Esophagus muscularis mucosa (tissue), 4 donors: Measurements from ENCODE around the gene IFIT2. TPM values are rescaled to one million over a fixed set of nuclear protein-coding genes. Genes with fewer than 3 reads are reported as not detected.
"Not testable (repeated sequence)": the region's sequence is repeated elsewhere in the genome, so short reads cannot be mapped to it uniquely, and the experiment has no call there.

Experiments used
- DNase-seq: peaks from one replicate; pipeline ENCODE4 v3.0.0-alpha.2; 2017; ENCODE audit errors: extremely low spot score
- H3K27ac ChIP-seq, 4 donors: fragments of 200-600 bp; sonication (generic); replicated peaks in 1 of 4; 1 replicate in 3 of 4; 2 replicates in 1 of 4; pipeline ENCODE4 v1.5.1; 2016 to 2019; ENCODE audit warnings: mild to moderate bottlenecking in 1 of 4
- H3K27me3 ChIP-seq, 4 donors: fragments of 200-600 bp; sonication (generic); one replicate each; pipeline versions ENCODE4 v1.5.1 to v1.6.0; 2016 to 2019
- H3K36me3 ChIP-seq, 4 donors: fragments of 200-600 bp; sonication (generic); one replicate each; pipeline ENCODE4 v1.5.1; 2016 to 2019
- H3K4me1 ChIP-seq, 4 donors: fragments of 200-600 bp; sonication (generic); one replicate each; pipeline ENCODE4 v1.5.1; 2016 to 2019
- H3K4me3 ChIP-seq, 4 donors: fragments of 200-600 bp; sonication (generic); 1 replicate in 2 of 4; 2 replicates in 2 of 4; pipeline ENCODE4 v1.5.1; 2016 to 2019; ENCODE audit warnings: mild to moderate bottlenecking in 4 of 4, moderate library complexity in 1 of 4
- H3K9me3 ChIP-seq, 4 donors: fragments of 200-600 bp; sonication (generic); 1 replicate in 3 of 4; 2 replicates in 1 of 4; pipeline ENCODE4 v1.5.1; 2016 to 2019
- EP300 ChIP-seq: sonication (generic); formaldehyde crosslinking; IDR thresholded peaks from one replicate; pipeline ENCODE4 v1.6.1; 2017; ENCODE audit warnings: antibody characterized with exemption
- POLR2A ChIP-seq: fragments of 450-650 bp; IDR thresholded peaks from one replicate; pipeline ENCODE4 v1.6.1; 2017; ENCODE audit warnings: antibody characterized with exemption, moderate library complexity, mild to moderate bottlenecking, low read depth
- POLR2AphosphoS5 ChIP-seq, 2 donors: sonication (generic); formaldehyde crosslinking; IDR thresholded peaks; one replicate each; pipeline ENCODE4 v1.6.1; 2017; ENCODE audit warnings: antibody characterized with exemption in 2 of 2
- WGBS: methylation state at CpG from one replicate; pipeline ENCODE4 v1.1.5; 2018; 5-methylcytosine and 5-hydroxymethylcytosine counted together
- intact Hi-C: fragments of 100-400 bp; cut with DNase I; formaldehyde crosslinking; loops from one replicate; pipeline ENCODE4 v1.15.1; 2023
- total RNA-seq, 4 donors: library from RNA; depleted of rRNA; stranded (reverse); fragments of >200 nt; gene quantifications; one replicate each; pipeline versions ENCODE4 v1.1.0 to v1.2.1, GENCODE V29; 2016
- TF ChIP-seq, protein P1 (sequence below), 3 experiments: fragments of 200-600 bp in 2 of 3; fragments of 450-650 bp in 1 of 3; sonication (generic) in 2 of 3; IDR thresholded peaks; one replicate each; pipeline ENCODE4 v1.5.1; 2017 to 2019; ENCODE audit warnings: antibody characterized with exemption in 3 of 3, mild to moderate bottlenecking in 2 of 3, moderate library complexity in 1 of 3

The IFIT2 gene
- total RNA-seq, 4 donors from 2014 or later: 2.2 to 5.0 (median 3.3) TPM

GRCh38 chr10:89347701-89348457 is 46.0 kb downstream of the IFIT2 start:
- Histone ChIP-seq H3K27me3 (no peaks in the 10 kb centered on the region), H3K36me3 (no peaks in the 10 kb centered on the region), H3K4me1 (peaks cover 39 to 58% (median 47%) of the 10 kb centered on the region in 4 donors), H3K27ac (peak overlapping the region; percentile 25 to 48 (median 42)), H3K4me3 (no peak overlapping the region), H3K9me3 (no peaks in the 10 kb centered on the region)
- no peak for DNase-seq
- TF ChIP-seq POLR2A (no peak), POLR2AphosphoS5 (IDR thresholded peaks at IDR 0.05) (no peak), EP300 (no peak)
- TF ChIP-seq, protein P1, sequence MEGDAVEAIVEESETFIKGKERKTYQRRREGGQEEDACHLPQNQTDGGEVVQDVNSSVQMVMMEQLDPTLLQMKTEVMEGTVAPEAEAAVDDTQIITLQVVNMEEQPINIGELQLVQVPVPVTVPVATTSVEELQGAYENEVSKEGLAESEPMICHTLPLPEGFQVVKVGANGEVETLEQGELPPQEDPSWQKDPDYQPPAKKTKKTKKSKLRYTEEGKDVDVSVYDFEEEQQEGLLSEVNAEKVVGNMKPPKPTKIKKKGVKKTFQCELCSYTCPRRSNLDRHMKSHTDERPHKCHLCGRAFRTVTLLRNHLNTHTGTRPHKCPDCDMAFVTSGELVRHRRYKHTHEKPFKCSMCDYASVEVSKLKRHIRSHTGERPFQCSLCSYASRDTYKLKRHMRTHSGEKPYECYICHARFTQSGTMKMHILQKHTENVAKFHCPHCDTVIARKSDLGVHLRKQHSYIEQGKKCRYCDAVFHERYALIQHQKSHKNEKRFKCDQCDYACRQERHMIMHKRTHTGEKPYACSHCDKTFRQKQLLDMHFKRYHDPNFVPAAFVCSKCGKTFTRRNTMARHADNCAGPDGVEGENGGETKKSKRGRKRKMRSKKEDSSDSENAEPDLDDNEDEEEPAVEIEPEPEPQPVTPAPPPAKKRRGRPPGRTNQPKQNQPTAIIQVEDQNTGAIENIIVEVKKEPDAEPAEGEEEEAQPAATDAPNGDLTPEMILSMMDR (IDR thresholded peaks at IDR 0.05): no peak
- 75% methylated on average over 7 of the region's 7 CpGs for WGBS
- intact Hi-C loops: no loop called here

DNA sequence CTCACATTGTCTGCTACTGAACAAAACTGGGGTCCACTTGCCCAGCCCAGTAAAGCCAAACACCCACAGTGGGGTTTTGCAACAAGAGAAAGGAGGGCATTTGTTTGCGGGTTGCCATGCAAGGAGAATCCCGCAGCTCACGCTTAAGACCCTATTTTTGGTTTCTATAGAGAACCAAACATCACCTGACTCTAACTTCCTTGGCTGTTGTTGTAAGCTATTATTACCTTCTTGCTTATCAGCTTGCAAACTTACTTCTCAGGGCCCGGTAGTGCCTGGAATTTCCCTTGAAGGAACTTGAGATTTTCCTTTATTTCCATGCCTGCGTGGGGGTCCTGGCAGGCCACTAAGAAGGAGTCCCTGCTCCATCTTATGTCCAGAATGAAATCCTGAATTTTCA is 46.6 kb downstream of the IFIT2 start:
- Histone ChIP-seq H3K4me3 (no peak overlapping the region), H3K27me3 (no peaks in the 10 kb centered on the region), H3K4me1 (peaks cover 33 to 53% (median 44%) of the 10 kb centered on the region in 4 donors), H3K27ac (peak overlapping the region in 2 of 4 donors; percentile 6 to 43), H3K9me3 (no peaks in the 10 kb centered on the region), H3K36me3 (no peaks in the 10 kb centered on the region)
- TF ChIP-seq POLR2A (no peak), POLR2AphosphoS5 (IDR thresholded peaks at IDR 0.05) (no peak), EP300 (no peak)
- TF ChIP-seq, protein P1 (IDR thresholded peaks at IDR 0.05): no peak
- 90% methylated on average over 5 of the region's 5 CpGs for WGBS
- intact Hi-C loops: no loop called here
- no peak for DNase-seq

DNA sequence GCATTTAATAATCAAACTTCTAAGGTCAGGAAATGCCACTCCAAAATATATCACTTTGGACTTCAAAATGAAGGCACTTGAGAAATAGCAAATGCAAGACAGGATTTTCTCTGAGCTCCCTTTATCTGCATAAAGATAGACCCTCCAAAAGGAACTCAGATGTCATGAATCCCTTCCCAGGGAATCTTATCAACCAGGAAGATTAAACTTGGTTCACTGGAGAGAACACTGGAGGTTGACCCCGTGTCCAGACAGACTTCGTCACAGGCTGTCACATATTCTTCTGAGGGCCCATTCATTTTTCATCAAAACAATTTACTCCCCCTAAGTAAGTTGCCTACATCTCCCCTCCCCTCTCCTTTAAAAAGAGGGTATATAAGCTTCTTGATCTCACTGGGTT is 47.1 kb downstream of the IFIT2 start:
- no peak for DNase-seq
- no peak overlapping the region for H3K4me3 ChIP-seq
- WGBS: 85% methylated on average over 2 of the region's 2 CpGs
- no peaks in the 10 kb centered on the region for H3K9me3 ChIP-seq
- TF ChIP-seq EP300: no peak
- TF ChIP-seq, protein P1 (IDR thresholded peaks at IDR 0.05): no peak
- no peak for TF ChIP-seq POLR2AphosphoS5 (IDR thresholded peaks at IDR 0.05)
- no peak for TF ChIP-seq POLR2A
- H3K27ac ChIP-seq: peak overlapping the region in 1 of 4 donors; percentile 43
- H3K36me3 ChIP-seq: no peaks in the 10 kb centered on the region
- H3K4me1 ChIP-seq: peaks cover 33 to 53% (median 44%) of the 10 kb centered on the region in 4 donors
- intact Hi-C loops: no loop called here
- no peaks in the 10 kb centered on the region for H3K27me3 ChIP-seq

GRCh38 chr10:89350631-89351315 is 48.9 kb downstream of the IFIT2 start:
- not testable (repeated sequence) for H3K27me3 ChIP-seq
- H3K4me1 ChIP-seq: peaks cover 33 to 53% (median 43%) of the 10 kb centered on the region in 4 donors
- WGBS: 19% methylated on average over 7 of the region's 7 CpGs

GRCh38 chr10:89351412-89351779 is 49.5 kb downstream of the IFIT2 start:
- Histone ChIP-seq H3K36me3 (no peaks in the 10 kb centered on the region), H3K4me3 (peak overlapping the region in 1 of 4 donors; percentile 14)

More at GRCh38 chr10:89350631-89351315, 48.9 kb downstream of the IFIT2 start:
- intact Hi-C loops, H3K9me3 ChIP-seq, DNase-seq, H3K36me3 ChIP-seq: not testable (repeated sequence)
- peak overlapping the region; percentile 65 to 78 (median 74) for H3K27ac ChIP-seq
- H3K4me3 ChIP-seq: peak overlapping the region in 1 of 4 donors; percentile 14

More at GRCh38 chr10:89351412-89351779, 49.5 kb downstream of the IFIT2 start:
- WGBS: 62% methylated on average over 1 of the region's 1 CpG
- DNase-seq: no peak
- Histone ChIP-seq H3K27ac (peak overlapping the region; percentile 65 to 78 (median 74)), H3K9me3 (no peaks in the 10 kb centered on the region), H3K4me1 (peaks cover 33 to 53% (median 42%) of the 10 kb centered on the region in 4 donors), H3K27me3 (no peaks in the 10 kb centered on the region)
- intact Hi-C loops: no loop called here
- TF ChIP-seq, protein P1 (IDR thresholded peaks at IDR 0.05): no peak
- TF ChIP-seq EP300 (no peak), POLR2AphosphoS5 (IDR thresholded peaks at IDR 0.05) (no peak), POLR2A (no peak)
